Measurements from ENCODE around the gene MAPK4. TPM values are rescaled to one million over a fixed set of nuclear protein-coding genes. Genes with fewer than 3 reads are reported as not detected.

The MAPK4 gene
- total and polyA plus RNA-seq, 2 of the 4 experiments (the other 2 are of a cell fraction): not detected

- Histone ChIP-seq H4K8ac (ENCODE audit: low read depth in 2 of 2, low read length in 2 of 2) (no peak overlapping the region), H3K36me3 (ENCODE audit: control insufficient read depth, insufficient read depth, low read length) (no peaks in the 10 kb centered on the region), H3K4ac (ENCODE audit: low read depth, low read length) (no peak overlapping the region), H3K4me1 (ENCODE audit: control insufficient read depth, insufficient read depth, low read length) (no peaks in the 10 kb centered on the region), H3K56ac (ENCODE audit: extremely low read depth, insufficient read depth, low read length) (no peak overlapping the region), H2BK120ac (ENCODE audit: low read depth, low read length) (no peak overlapping the region), H3K4me3 (ENCODE audit: insufficient read depth, low read depth, low read length) (no peak overlapping the region), H4K20me1 (ENCODE audit: insufficient read depth, low read length) (no peaks in the 10 kb centered on the region), H2BK20ac (ENCODE audit: low read depth, low read length) (no peak overlapping the region), H3K79me1 (ENCODE audit: low read depth in 1 of 2, low read length in 2 of 2) (no peaks in the 10 kb centered on the region), H4K5ac (ENCODE audit: low read depth, low read length) (no peak overlapping the region), H2AK5ac (ENCODE audit: low read depth, low read length) (no peak overlapping the region), H3K9me1 (ENCODE audit: insufficient read depth, low read length) (no peaks in the 10 kb centered on the region), H3K27ac (ENCODE audit: insufficient read depth, low read length) (no peak overlapping the region), H2BK15ac (ENCODE audit: low read depth, low read length) (no peak overlapping the region), H3K18ac (ENCODE audit: low read depth, low read length) (no peak overlapping the region), H4K91ac (ENCODE audit: insufficient read depth, low read depth, low read length) (no peak overlapping the region), H3K23ac (ENCODE audit: low read depth, low read length) (no peak overlapping the region), H3K9ac (ENCODE audit: low read depth, low read length) (no peak overlapping the region), H3K14ac (replicated peaks; ENCODE audit: low read depth, low read length) (no peak overlapping the region), H2BK5ac (ENCODE audit: low read depth, low read length, poor library complexity, severe bottlenecking) (no peak overlapping the region), H3K9me3 (ENCODE audit: control insufficient read depth, insufficient read depth, low read length) (no peaks in the 10 kb centered on the region), H2AFZ (replicated peaks; ENCODE audit: low read length, poor library complexity) (no peak overlapping the region), H3K4me2 (ENCODE audit: low read depth, low read length) (no peak overlapping the region), H2AK9ac (replicated peaks; ENCODE audit: low read depth, low read length, poor library complexity) (no peak overlapping the region), H3K27me3 (ENCODE audit: control insufficient read depth, insufficient read depth, low read length) (no peaks in the 10 kb centered on the region)
- in situ Hi-C loops (cut with MboI; ENCODE audit: low sequenced_read_pairs): no loop called here
- WGBS, 2 experiments (ENCODE audit: extremely low coverage in 2 of 2, insufficient read length in 1 of 2): 57% methylated on average over 4 of the region's 10 CpGs; no CpG with 5 or more reads in 1 of the 2 experiments
- CTCF ChIA-PET: interaction anchor here (0.8 kb wide), 1 partner anchor 138 kb away, joined by 3 read pairs; no protein-coding TSS in a partner anchor
- dilution Hi-C loops (cut with HindIII; ENCODE audit: low sequenced_read_pairs, unreplicated experiment): no loop called here
- TF ChIP-seq MAZ (IDR thresholded peaks at IDR 0.05; ENCODE audit: borderline replicate concordance, low read depth, low read length): no peak
- TF ChIP-seq CEBPB (IDR thresholded peaks at IDR 0.05; ENCODE audit: low read depth, low read length): no peak
- TF ChIP-seq MAFK (IDR thresholded peaks at IDR 0.05; ENCODE audit: low read depth, low read length): no peak
- no peak for TF ChIP-seq CTCF (conservative IDR thresholded peaks at IDR 0.05; ENCODE audit: low read depth, low read length)
- TF ChIP-seq RAD21 (IDR thresholded peaks at IDR 0.05; ENCODE audit: low read length): no peak
- TF ChIP-seq BHLHE40 (IDR thresholded peaks at IDR 0.05; ENCODE audit: low read depth, low read length): no peak
- no peak for TF ChIP-seq ELK1 (IDR thresholded peaks at IDR 0.05; ENCODE audit: borderline replicate concordance, low read depth, low read length)
- TF ChIP-seq NFE2L2 (IDR thresholded peaks at IDR 0.05; ENCODE audit: low read depth, low read length): no peak
- no peak for TF ChIP-seq USF2 (IDR thresholded peaks at IDR 0.05; ENCODE audit: low read depth, low read length)
- TF ChIP-seq RCOR1 (IDR thresholded peaks at IDR 0.05; ENCODE audit: insufficient replicate concordance, low read length): no peak
- TF ChIP-seq CHD1 (IDR thresholded peaks at IDR 0.05; ENCODE audit: low read depth, low read length): no peak
- no peak for TF ChIP-seq POLR2A (IDR thresholded peaks at IDR 0.05; ENCODE audit: low read depth, low read length)
- TF ChIP-seq SMC3 (IDR thresholded peaks at IDR 0.05; ENCODE audit: low read depth, low read length): no peak
- no peak for TF ChIP-seq MXI1 (IDR thresholded peaks at IDR 0.05; ENCODE audit: borderline replicate concordance, low read depth, low read length)
- TF ChIP-seq RFX5 (IDR thresholded peaks at IDR 0.05; ENCODE audit: low read depth, low read length): no peak
- no peak for TF ChIP-seq FOS (IDR thresholded peaks at IDR 0.05; ENCODE audit: low read depth, low read length)
- POLR2A ChIA-PET (ENCODE audit: unreplicated experiment): no interaction called here
- ATAC-seq (ENCODE audit: low read depth): no peak
- BruUV-seq (replicated peaks): no TSS peak
- intact Hi-C loops (cut with micrococcal nuclease): no loop called here
- no peak for DNase-seq
Measured at GRCh38 chr18:50644807-50645206, 84.9 kb downstream of the MAPK4 start.
